GM18519 (cell line): ENCODE results near the gene TNIP1.

Source experiments
- ATAC-seq: cut with Tn5 transposase; IDR thresholded peaks from one replicate; pipeline ENCODE4 v1.9.1; 2021; ENCODE audit warnings: mild to moderate bottlenecking, moderate library complexity; ENCODE audit not compliant: unreplicated experiment, low FRiP score

Gene TNIP1

DNA sequence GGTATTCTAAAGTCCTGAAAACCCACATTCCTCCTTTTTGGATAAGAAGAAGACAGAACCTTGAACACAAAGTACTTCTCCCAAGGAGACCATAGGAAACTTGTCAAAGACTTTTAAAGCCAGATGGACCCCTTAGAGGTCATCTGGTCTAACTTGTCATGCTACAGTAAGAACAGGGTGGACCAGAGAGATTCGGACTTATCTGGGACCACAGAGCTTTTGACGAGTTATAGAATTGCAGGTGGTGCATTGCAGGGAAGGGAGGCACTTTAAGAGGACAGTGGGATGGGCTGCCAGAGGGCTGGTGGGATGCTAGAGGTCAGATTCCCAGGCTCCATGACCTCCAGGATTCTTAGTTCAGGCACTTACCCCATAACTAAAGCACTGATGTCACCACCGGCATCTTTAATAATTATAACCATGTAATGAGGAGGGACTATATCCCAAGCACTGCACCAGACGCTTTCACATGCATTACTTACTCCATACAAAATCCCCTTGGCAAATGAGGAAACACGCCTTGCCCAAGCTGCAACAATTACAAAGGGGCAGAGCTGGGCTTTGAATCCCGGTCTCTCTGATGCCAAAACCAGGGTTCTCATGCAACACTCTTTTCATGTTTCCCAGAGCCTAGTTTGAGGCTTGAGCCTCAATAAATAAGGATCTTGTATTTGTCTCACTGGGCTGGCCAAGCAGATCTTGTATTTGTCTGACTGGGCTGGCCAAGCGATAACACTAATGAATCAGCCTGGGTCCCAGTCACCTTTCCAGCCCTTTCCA is 73.2 kb downstream of the TNIP1 start:
- ATAC-seq = no peak

DNA sequence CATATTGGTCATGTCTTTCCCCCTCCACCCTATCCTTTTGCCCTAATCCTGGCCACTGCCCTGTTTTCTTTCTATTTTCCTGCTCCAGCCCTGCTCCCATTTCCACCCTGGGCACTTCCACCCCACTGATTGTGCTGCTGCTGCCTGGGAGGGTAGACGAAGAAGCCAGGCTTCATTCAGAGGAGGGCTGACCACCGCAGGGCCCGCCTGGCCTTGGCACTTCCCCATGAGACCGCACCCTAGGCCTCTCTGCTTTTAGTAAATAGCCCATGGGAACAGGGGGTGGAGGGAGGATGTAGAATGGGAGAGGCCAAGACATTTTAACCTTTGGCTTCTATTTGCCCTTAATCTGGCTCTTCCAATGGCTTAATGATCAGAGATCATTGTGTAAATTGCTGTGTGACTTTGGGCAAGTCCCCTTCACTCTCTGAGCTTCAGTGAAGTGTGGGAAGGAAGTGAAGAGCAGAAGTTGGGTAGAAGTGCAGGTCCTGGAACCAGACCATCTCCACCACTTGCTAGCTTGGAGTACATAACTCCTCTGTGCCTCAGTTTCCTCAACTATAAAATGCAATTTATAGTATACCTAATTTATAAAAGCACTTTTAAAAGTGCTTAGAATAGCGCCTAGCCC is 74.0 kb downstream of the TNIP1 start:
- ATAC-seq = no peak

GRCh38 chr5:151005950-151006576 is 74.8 kb downstream of the TNIP1 start:
- ATAC-seq = no peak

DNA sequence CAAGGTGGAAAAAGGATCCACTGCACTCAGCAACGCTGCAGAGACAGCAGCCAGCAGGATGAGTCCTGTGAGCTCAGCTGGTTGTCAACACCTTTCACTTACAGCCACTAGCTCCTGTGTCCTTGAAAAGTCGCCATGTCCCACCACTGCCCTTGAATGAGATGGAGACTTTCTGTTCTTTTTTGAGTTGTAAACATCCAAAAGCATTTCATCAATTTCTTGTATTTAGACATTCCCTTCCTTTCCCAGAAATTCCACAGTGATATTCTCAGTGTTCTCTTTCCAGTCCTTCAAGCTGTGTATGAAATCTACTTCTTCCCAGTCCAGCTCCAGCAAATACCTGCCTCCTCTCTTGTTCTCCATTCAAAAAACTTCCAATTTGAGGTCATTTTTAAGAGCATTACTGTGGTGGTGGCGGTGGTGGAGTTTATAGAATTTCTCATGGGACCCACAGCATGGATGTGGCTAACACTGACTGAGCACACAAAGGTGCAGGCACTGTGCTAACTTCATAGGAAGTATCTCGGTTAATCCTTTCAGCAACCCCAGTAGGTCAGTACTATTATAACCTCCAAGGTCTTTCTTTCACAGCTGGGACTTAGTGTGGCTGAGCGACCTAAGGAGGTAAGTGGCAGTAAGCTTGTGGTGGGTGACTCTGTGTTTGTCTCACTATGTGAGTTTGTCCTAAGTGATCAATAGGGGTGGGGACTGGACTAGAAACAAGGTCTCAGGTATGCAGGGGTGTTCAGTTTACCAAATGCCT is 75.5 kb downstream of the TNIP1 start:
- ATAC-seq = no peak

DNA sequence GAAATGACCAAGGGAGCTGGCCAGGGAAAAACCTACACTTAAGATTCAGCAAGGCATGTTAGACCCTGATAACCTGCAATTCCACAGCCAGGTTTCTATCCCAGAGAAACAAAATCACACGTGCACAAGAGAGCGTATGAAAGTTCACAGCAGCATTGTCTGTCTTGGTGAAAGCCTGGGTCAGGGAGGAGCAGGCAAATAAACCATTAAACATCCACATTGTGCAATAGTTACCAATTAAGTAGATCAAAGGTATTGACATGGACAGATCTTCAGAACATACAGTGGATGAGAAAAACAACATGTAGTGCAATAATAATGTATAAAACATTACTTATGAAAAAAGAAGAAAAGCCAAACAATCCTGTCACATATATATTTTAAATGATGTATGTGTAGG is 76.3 kb downstream of the TNIP1 start:
- no peak for ATAC-seq

- ATAC-seq = no peak
Measured at GRCh38 chr5:151003503-151003860, 77.4 kb downstream of the TNIP1 start.

- ATAC-seq = no peak
Measured at GRCh38 chr5:151002681-151003502, 77.9 kb downstream of the TNIP1 start.

GRCh38 chr5:151002250-151002649 is 78.6 kb downstream of the TNIP1 start:
- ATAC-seq = no peak

DNA sequence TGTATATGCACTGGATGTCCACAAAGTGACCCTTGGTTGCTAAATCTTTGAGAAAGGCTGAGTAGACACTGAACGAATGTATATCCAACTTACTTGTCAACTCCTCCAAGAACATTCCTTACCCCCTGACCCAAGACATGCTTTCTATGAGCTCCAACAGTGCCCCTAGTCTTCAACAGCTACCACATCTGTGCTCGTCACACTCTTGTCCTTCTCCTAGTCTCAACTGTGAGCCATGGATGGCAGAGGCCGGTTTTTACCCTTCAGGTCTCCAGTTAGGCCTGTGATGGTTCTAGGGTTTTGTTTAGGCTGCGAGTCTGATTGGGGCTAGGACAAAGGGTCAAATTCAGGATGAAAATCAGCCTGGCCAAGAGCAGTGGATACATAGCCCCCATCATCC is 79.4 kb downstream of the TNIP1 start:
- ATAC-seq = no peak

GRCh38 chr5:150999704-151000442 is 81.0 kb downstream of the TNIP1 start:
- ATAC-seq = no peak

DNA sequence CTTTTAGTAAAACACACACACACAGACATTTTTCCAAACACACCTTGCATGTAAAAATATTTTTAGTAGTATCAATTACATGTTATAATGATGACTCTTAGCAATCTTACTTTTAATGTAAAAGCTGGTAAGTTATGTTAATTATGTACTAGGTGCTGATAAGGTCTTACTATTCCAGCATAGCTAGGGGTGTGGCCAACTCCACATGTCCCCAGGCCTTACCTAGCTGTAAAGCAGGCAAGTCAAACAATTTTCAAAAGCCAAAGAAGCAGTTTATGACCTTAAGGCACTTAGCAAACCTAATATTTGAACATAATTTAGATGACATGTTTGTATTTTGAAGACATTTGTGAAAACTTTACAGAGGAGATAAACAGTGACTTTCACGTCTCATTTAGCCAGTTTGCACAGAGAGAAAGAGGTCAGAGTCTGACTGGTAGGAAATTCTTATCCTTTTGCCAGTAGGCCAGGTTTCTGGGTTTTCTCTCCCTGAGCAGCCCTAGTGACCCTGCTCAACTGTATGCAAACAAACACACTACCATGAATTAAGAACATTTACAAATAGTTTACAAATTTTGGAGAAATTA is 86.9 kb downstream of the TNIP1 start:
- ATAC-seq = no peak

DNA sequence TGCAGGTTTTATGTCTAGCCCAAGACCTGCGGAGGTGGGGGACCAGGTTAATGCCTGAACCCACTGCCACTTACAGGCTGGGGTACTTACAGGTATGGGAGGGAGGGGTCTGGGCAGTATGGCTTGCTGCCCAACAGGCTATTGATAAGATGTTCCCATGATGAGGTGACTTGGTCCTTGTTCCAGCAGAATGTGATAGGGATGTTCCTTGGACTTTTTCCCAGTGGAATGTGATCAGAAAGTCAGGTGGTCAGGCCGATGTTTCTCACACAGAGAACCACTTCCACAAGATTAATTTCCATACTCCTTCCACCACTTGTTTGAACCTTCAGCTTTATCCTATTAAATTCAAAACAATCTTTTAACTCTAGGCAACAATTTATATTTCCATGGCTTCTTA is 87.4 kb downstream of the TNIP1 start:
- no peak for ATAC-seq

GRCh38 chr5:150992705-150993104 is 88.1 kb downstream of the TNIP1 start:
- ATAC-seq = no peak

DNA sequence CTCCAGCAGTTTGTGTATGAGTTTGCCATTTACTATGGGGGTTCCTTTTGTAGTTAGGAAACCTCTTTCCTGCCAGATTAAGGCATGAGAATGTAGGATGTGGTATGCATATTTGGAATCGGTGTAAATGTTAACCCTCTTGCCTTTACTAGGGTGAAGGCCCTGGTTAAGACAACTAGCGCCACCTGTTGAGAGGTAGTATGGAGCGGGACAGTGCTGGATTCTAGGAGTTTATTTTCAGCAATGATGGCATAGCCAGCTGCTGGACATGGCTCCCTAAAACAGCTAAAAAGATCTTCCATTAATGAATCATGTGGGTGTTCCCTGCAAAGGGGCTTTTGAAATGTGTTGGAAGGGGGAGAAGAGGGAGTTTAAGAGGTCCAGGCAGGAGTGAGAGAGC is 91.1 kb downstream of the TNIP1 start:
- no peak for ATAC-seq

- no peak for ATAC-seq
Measured at GRCh38 chr5:150987746-150988145, 93.1 kb downstream of the TNIP1 start.
